Measurements from ENCODE around the gene SUN5.

DNA sequence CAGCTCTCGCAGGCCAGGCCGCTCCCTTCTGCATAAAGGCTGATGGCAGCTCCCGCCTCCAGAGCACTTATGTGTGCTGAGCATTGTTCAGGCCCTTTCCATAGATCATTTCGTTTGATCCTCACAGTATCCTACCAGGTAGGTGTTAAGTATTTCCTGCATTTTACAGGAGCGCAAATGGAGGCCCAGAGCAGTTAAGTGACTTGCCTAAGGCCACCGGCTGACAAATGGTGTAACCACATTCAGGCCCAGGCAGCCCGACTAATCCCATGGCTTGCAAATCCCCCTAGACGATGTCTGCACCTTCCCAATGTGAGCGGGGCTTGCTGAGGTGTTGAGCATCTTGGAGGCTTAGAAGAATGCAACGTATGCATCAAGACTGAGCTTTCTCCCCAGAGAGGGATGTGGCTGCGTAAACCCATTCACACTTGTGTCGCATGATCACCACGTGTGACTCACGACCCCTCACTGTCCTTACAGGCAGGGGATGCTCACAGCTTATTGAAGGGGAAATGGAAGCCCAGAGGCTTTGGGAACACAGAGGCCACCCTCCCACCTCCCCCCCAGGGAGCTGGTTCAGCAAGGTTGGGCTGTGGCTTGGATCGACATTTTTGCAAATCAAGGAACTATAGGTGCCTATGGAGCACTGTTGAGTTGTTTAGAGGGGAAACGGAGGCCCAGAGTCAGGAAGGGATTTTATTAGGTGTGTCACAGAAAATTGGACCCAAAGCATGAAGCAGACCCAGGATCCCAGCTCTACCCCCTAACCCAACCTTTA, 10.3 kb upstream of the SUN5 start:
- TF ChIP-seq, protein P1, sequence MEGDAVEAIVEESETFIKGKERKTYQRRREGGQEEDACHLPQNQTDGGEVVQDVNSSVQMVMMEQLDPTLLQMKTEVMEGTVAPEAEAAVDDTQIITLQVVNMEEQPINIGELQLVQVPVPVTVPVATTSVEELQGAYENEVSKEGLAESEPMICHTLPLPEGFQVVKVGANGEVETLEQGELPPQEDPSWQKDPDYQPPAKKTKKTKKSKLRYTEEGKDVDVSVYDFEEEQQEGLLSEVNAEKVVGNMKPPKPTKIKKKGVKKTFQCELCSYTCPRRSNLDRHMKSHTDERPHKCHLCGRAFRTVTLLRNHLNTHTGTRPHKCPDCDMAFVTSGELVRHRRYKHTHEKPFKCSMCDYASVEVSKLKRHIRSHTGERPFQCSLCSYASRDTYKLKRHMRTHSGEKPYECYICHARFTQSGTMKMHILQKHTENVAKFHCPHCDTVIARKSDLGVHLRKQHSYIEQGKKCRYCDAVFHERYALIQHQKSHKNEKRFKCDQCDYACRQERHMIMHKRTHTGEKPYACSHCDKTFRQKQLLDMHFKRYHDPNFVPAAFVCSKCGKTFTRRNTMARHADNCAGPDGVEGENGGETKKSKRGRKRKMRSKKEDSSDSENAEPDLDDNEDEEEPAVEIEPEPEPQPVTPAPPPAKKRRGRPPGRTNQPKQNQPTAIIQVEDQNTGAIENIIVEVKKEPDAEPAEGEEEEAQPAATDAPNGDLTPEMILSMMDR (conservative IDR thresholded peaks at IDR 0.05), result no peak
- no peak for TF ChIP-seq EZH2 (IDR thresholded peaks at IDR 0.05; ENCODE audit: low read depth)

Measured in PC-9 (cell line).